ENCODE measurements around the gene TOE1. TPM values are rescaled to one million over a fixed set of nuclear protein-coding genes. Genes with fewer than 3 reads are reported as not detected.

Gene TOE1
- total and polyA plus RNA-seq, 2 of the 8 experiments (the other 6 are each of a cell fraction or from before 2014, with no cell fraction given), result 15.2 to 25.8 TPM

DNA sequence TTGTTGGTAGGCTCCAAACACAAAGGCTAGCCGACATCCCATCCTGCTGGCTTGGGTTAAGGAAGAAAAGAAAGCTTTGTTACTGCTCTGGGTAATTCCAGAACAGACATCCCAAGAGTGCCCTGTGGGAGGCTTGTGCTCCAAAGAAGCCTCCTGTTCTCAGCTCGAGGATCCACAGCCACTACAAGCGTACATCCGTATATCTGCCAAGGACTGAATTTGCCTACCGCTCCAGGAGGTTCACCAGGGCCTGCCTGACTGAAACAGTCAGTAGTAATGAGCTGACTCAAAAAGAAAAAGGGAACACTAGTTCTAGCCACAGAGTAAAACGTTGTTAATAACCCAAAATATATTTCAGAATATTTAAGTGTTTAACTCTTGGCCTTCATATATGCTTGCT lies 25.1 kb downstream of the TOE1 start (continued):
- TF ChIP-seq CHD7 (IDR thresholded peaks at IDR 0.05; ENCODE audit: insufficient replicate concordance, low read length) (no peak), SIN3A (conservative IDR thresholded peaks at IDR 0.05 in 1 of 2, IDR thresholded peaks at IDR 0.05 in 1 of 2; ENCODE audit: low read depth in 1 of 2, low read length in 2 of 2) (no peak)
